ENCODE measurements around the gene NEU1.
"Not testable (repeated sequence)": the region's sequence is repeated elsewhere in the genome, so short reads cannot be mapped to it uniquely, and the experiment has no call there.

The NEU1 gene

GRCh38 chr6:31859923-31860322 lies 2.7 kb downstream of the NEU1 start:
- no peak overlapping the region for H3K4me2 ChIP-seq (ENCODE audit: low read depth, low read length, poor library complexity, severe bottlenecking)

GRCh38 chr6:31858707-31859106 lies 3.9 kb downstream of the NEU1 start:
- Histone ChIP-seq H3F3A (ENCODE audit: low read depth) (no peaks in the 10 kb centered on the region), H3K9me2 (replicated peaks; ENCODE audit: low read depth, low read length) (no peaks in the 10 kb centered on the region), H3K9ac (ENCODE audit: low read depth, low read length, poor library complexity, severe bottlenecking) (no peak overlapping the region), H3K36me3 (ENCODE audit: insufficient read depth, low read length) (no peaks in the 10 kb centered on the region), H2AFZ (ENCODE audit: low read length) (no peak overlapping the region), H3K4me1 (ENCODE audit: insufficient read depth, low read length, poor library complexity, severe bottlenecking) (peaks cover 16% of the 10 kb centered on the region), H3K4me2 (ENCODE audit: low read depth, low read length, poor library complexity, severe bottlenecking) (no peak overlapping the region), H3K79me2 (ENCODE audit: insufficient read depth, low read length) (peaks cover 8% of the 10 kb centered on the region; the same call in 1 of the 2 replicates), H3K4me3 (ENCODE audit: low read length, poor library complexity, severe bottlenecking) (no peak overlapping the region), H4K20me1 (ENCODE audit: insufficient read depth, low read length, poor library complexity, severe bottlenecking) (no peaks in the 10 kb centered on the region), H3K9me3 (ENCODE audit: insufficient read depth, low read depth, low read length) (no peaks in the 10 kb centered on the region), H3K27me3 (ENCODE audit: insufficient read depth, low read length, poor library complexity, severe bottlenecking) (no peaks in the 10 kb centered on the region)
- no peak for TF ChIP-seq CTCF (conservative IDR thresholded peaks at IDR 0.05; ENCODE audit: low read length)
- TF ChIP-seq EZH2phosphoT487 (IDR thresholded peaks at IDR 0.05; ENCODE audit: borderline replicate concordance) = no peak

More at GRCh38 chr6:31859923-31860322, 2.7 kb downstream of the NEU1 start:
- H4K20me1 ChIP-seq (ENCODE audit: insufficient read depth, low read length, poor library complexity, severe bottlenecking) = no peaks in the 10 kb centered on the region
- H3K79me2 ChIP-seq (ENCODE audit: insufficient read depth, low read length) = peaks cover 15% of the 10 kb centered on the region
- TF ChIP-seq EZH2phosphoT487 (IDR thresholded peaks at IDR 0.05; ENCODE audit: borderline replicate concordance) (no peak), CTCF (conservative IDR thresholded peaks at IDR 0.05; ENCODE audit: low read length) (no peak)
- no peaks in the 10 kb centered on the region for H3K9me3 ChIP-seq (ENCODE audit: insufficient read depth, low read depth, low read length)
- peaks cover 21% of the 10 kb centered on the region for H3K4me1 ChIP-seq (ENCODE audit: insufficient read depth, low read length, poor library complexity, severe bottlenecking)
- H3K9me2 ChIP-seq (replicated peaks; ENCODE audit: low read depth, low read length) = no peaks in the 10 kb centered on the region
- no peaks in the 10 kb centered on the region for H3K36me3 ChIP-seq (ENCODE audit: insufficient read depth, low read length)
- no peaks in the 10 kb centered on the region for H3K27me3 ChIP-seq (ENCODE audit: insufficient read depth, low read length, poor library complexity, severe bottlenecking)
- no peak overlapping the region for H2AFZ ChIP-seq (ENCODE audit: low read length)
- no peak overlapping the region for H3K9ac ChIP-seq (ENCODE audit: low read depth, low read length, poor library complexity, severe bottlenecking)
- no peak overlapping the region for H3K4me3 ChIP-seq (ENCODE audit: low read length, poor library complexity, severe bottlenecking)
- no peaks in the 10 kb centered on the region for H3F3A ChIP-seq (ENCODE audit: low read depth)

- not testable (repeated sequence) for H3K27me3 ChIP-seq (ENCODE audit: insufficient read depth, low read length, poor library complexity, severe bottlenecking); H3K9me3 ChIP-seq (ENCODE audit: insufficient read depth, low read depth, low read length); H3K4me3 ChIP-seq (ENCODE audit: low read length, poor library complexity, severe bottlenecking); H3K4me2 ChIP-seq (ENCODE audit: low read depth, low read length, poor library complexity, severe bottlenecking); H3K36me3 ChIP-seq (ENCODE audit: insufficient read depth, low read length); H3K9ac ChIP-seq (ENCODE audit: low read depth, low read length, poor library complexity, severe bottlenecking); H2AFZ ChIP-seq (ENCODE audit: low read length); H3K79me2 ChIP-seq (ENCODE audit: insufficient read depth, low read length); H3F3A ChIP-seq (ENCODE audit: low read depth); H4K20me1 ChIP-seq (ENCODE audit: insufficient read depth, low read length, poor library complexity, severe bottlenecking); H3K9me2 ChIP-seq (replicated peaks; ENCODE audit: low read depth, low read length)
- peaks cover 11% of the 10 kb centered on the region for H3K4me1 ChIP-seq (ENCODE audit: insufficient read depth, low read length, poor library complexity, severe bottlenecking)
Observed at GRCh38 chr6:31857774-31858173, 4.8 kb downstream of the NEU1 start.

GRCh38 chr6:31851980-31852718 lies 10.5 kb downstream of the NEU1 start:
- not testable (repeated sequence) for H3K4me1 ChIP-seq (ENCODE audit: insufficient read depth, low read length, poor library complexity, severe bottlenecking); H3K27me3 ChIP-seq (ENCODE audit: insufficient read depth, low read length, poor library complexity, severe bottlenecking); H3K9me3 ChIP-seq (ENCODE audit: insufficient read depth, low read depth, low read length); H3K9ac ChIP-seq (ENCODE audit: low read depth, low read length, poor library complexity, severe bottlenecking); H4K20me1 ChIP-seq (ENCODE audit: insufficient read depth, low read length, poor library complexity, severe bottlenecking); H3K9me2 ChIP-seq (replicated peaks; ENCODE audit: low read depth, low read length); H3K4me2 ChIP-seq (ENCODE audit: low read depth, low read length, poor library complexity, severe bottlenecking); H2AFZ ChIP-seq (ENCODE audit: low read length); H3K36me3 ChIP-seq (ENCODE audit: insufficient read depth, low read length); H3F3A ChIP-seq (ENCODE audit: low read depth); H3K4me3 ChIP-seq (ENCODE audit: low read length, poor library complexity, severe bottlenecking); H3K79me2 ChIP-seq (ENCODE audit: insufficient read depth, low read length)

Measured in Loucy (cell line).